Adrenal gland (tissue), 12 donors: ENCODE results near the gene NRBP1. TPM values are rescaled to one million over a fixed set of nuclear protein-coding genes. Genes with fewer than 3 reads are reported as not detected.

Source experiments
- DNase-seq, 7 donors: peaks; one replicate each; pipeline ENCODE4 v3.0.0-alpha.2; 2019 to 2020
- H3K27ac ChIP-seq, 5 donors: fragments of 200-600 bp; sonication (generic) in 4 of 5; 1 replicate in 3 of 5; 2 replicates in 2 of 5; pipeline versions ENCODE4 v1.5.1 to v1.8.0; 2016 to 2020; ENCODE audit warnings: mild to moderate bottlenecking in 1 of 5
- H3K27me3 ChIP-seq: fragments of 200-600 bp; 2 replicates; pipeline ENCODE4 v1.8.0; 2021
- H3K36me3 ChIP-seq, 2 donors: fragments of 200-600 bp; replicated peaks in 1 of 2; 1 replicate in 1 of 2; 2 replicates in 1 of 2; pipeline versions ENCODE4 v1.5.1 to v1.8.0; 2018 to 2022
- H3K4me1 ChIP-seq, 2 donors: fragments of 200-600 bp; replicated peaks in 1 of 2; 1 replicate in 1 of 2; 2 replicates in 1 of 2; pipeline versions ENCODE4 v1.5.1 to v1.8.0; 2018 to 2021
- H3K4me3 ChIP-seq, 4 donors: fragments of 200-600 bp; sonication (generic) in 3 of 4; one replicate each; pipeline ENCODE4 v1.5.1; 2016 to 2018
- H3K9me3 ChIP-seq, 3 donors: fragments of 200-600 bp; sonication (generic) in 1 of 3; replicated peaks in 1 of 3; 1 replicate in 2 of 3; 2 replicates in 1 of 3; pipeline versions ENCODE4 v1.5.1 to v1.8.0; 2016 to 2021
- POLR2A ChIP-seq, 2 donors: fragments of 450-650 bp; IDR thresholded peaks; one replicate each; pipeline ENCODE4 v1.6.1; 2017; ENCODE audit warnings: antibody characterized with exemption in 2 of 2, mild to moderate bottlenecking in 2 of 2, moderate library complexity in 1 of 2
- WGBS, 4 donors: extraction: QIAGEN DNeasy Blood & Tissue Kit in 2 of 4; methylation state at CpG; one replicate each; pipeline versions ENCODE4 v1.1.5 to v1.1.7; 2013 to 2017; 5-methylcytosine and 5-hydroxymethylcytosine counted together
- intact Hi-C, 2 donors: fragments of 100-400 bp; cut with DNase I; formaldehyde crosslinking; loops; one replicate each; pipeline versions ENCODE4 v1.14.1 to v1.15.0; 2022 to 2023
- polyA plus RNA-seq, 3 donors: library from polyadenylated mRNA; stranded (reverse); fragments of 200-250 nt in 2 of 3; fragments of 350-450 nt in 1 of 3; fragmentation: Illumina TruSeq in 1 of 3; extraction: RNeasy Lipid Tissue Mini Kit (QIAGEN cat#74804) in 1 of 3; gene quantifications; one replicate each; pipeline ENCODE4 v1.2.3, GENCODE V29; 2013 to 2014
- total RNA-seq, 9 donors: library from RNA; depleted of rRNA in 4 of 9; stranded (reverse); fragments of >200 nt in 4 of 9; fragments of 120-200 nt in 1 of 9; fragmentation: NEBNext Ultra II Directional in 1 of 9; extraction: Animal tissue kit (Norgen Biotek cat#: 25700) in 1 of 9; gene quantifications; one replicate each; pipeline versions ENCODE4 v1.1.0 to v1.2.4, GENCODE V29; 2013 to 2023
- TF ChIP-seq, protein P1 (sequence below), 6 experiments: fragments of 450-650 bp in 4 of 6; fragments of 200-600 bp in 2 of 6; sonication (generic) in 1 of 6; IDR thresholded peaks; 1 replicate in 5 of 6; 2 replicates in 1 of 6; pipeline versions ENCODE4 v1.5.1 to v1.8.0; 2016 to 2021; ENCODE audit warnings: antibody characterized with exemption in 6 of 6, mild to moderate bottlenecking in 2 of 6, moderate library complexity in 1 of 6
- donor health status: healthy with polysubstance abuse.
- donor health status: Bipolar disorder and iron deficiency.
- donor health status: DM: yes; HTN: yes; CAD: no.
- donor health status: DM: no; HTN: no; CAD: no.
- donor health status: DM: no; HTN: no; CAD: no.
- donor health status: DM: yes; HTN: yes; CAD: no.

Gene NRBP1
- total and polyA plus RNA-seq, 12 donors, result 48.4 to 126 (median 73.8) TPM

DNA sequence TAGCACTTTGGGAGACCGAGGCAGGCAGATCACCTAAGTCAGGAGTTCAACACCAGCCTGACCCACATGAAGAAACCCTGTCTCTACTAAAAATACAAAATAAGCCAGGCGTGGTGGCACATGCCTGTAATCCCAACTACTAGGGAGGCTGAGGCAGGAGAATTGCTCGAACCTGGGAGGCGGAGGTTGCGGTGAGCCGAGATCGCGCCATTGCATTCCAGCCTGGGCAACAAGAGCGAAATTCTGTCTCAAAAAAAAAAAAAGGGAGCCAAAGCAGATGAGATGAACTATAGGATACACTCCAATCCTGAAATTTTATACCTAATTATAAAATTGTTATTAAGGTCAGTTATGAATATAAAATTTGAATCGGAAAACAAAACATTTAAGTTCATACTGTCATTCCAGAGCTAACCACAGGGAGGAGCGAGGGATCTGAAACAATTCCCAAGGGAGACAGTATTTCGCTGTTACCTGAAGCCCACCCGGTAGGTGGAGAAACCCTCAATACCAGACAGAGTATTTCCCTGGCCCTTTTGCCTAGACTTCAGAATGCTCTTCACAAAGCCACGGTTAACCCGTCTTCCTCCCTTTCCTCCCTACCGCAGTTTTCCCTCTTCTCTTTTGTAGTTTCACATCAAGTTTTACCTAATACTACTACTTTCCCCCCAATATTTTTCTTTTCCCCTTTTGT is 20.5 kb upstream of the NRBP1 start:
- intact Hi-C loops, result no loop called here
- WGBS, 4 donors, result 48 to 52% (median 50%) methylated on average over 16 of the region's 16 CpGs
- Histone ChIP-seq H3K4me3 (peak overlapping the region in 1 of 4 donors; percentile 72), H3K36me3 (no peaks in the 10 kb centered on the region), H3K27ac (peak overlapping the region in 1 of 5 donors; percentile 82), H3K9me3 (no peaks in the 10 kb centered on the region), H3K4me1 (peaks cover 10 to 28% of the 10 kb centered on the region in 2 donors), H3K27me3 (no peaks in the 10 kb centered on the region)
- TF ChIP-seq POLR2A (IDR thresholded peaks at IDR 0.05), result no peak
- TF ChIP-seq, protein P1, sequence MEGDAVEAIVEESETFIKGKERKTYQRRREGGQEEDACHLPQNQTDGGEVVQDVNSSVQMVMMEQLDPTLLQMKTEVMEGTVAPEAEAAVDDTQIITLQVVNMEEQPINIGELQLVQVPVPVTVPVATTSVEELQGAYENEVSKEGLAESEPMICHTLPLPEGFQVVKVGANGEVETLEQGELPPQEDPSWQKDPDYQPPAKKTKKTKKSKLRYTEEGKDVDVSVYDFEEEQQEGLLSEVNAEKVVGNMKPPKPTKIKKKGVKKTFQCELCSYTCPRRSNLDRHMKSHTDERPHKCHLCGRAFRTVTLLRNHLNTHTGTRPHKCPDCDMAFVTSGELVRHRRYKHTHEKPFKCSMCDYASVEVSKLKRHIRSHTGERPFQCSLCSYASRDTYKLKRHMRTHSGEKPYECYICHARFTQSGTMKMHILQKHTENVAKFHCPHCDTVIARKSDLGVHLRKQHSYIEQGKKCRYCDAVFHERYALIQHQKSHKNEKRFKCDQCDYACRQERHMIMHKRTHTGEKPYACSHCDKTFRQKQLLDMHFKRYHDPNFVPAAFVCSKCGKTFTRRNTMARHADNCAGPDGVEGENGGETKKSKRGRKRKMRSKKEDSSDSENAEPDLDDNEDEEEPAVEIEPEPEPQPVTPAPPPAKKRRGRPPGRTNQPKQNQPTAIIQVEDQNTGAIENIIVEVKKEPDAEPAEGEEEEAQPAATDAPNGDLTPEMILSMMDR (IDR thresholded peaks at IDR 0.05), result peak; percentile 39 to 72 (median 62)
- peak in 1 of 7 donors; percentile 39 for DNase-seq

DNA sequence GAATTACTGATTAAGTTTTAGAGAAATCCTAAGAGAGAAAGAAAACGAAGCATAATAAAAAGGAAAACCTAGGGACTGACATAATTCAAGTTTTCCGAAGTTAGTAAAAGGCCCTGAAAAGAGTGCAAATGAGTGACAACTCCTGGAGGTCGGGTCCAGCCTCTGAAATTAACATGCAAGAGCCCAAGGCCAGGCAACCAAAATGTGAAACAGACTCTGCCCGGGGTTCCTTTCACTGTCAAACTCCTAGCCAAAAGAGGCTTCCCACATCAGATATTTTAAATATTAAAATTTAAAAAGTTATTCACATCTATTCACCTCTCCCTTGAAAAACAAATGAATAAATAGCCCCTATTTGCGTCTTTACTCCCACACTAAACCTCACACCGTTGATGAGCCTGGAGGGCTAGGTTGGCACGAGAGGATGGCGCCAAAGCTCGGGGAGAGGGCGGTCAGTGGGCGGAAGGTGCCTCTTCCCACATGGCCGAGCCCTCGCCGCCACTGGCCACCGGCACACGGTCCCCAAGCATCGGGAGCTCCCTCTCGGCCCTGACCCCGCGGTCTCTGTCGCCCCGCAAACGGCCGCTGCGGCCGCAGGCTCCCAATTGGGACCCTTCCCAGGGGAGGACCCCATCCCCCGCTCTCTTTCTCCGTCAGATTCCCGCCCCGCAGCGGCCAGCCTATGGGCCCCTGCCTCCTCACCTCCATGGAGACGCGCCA is 19.7 kb upstream of the NRBP1 start:
- H3K27ac ChIP-seq, result peak overlapping the region; percentile 76 to 89 (median 82)
- 0 to 1% (median 1%) methylated on average over 17 to 33 of the region's 33 CpGs for WGBS, 4 donors
- no peaks in the 10 kb centered on the region for H3K27me3 ChIP-seq
- H3K36me3 ChIP-seq, result no peaks in the 10 kb centered on the region
- peak in 5 of 7 donors; percentile 25 to 61 (median 34) for DNase-seq
- H3K4me1 ChIP-seq, result peaks cover 10 to 28% of the 10 kb centered on the region in 2 donors
- intact Hi-C loops, result no loop called here
- peak overlapping the region; percentile 13 to 93 (median 64) for H3K4me3 ChIP-seq
- TF ChIP-seq, protein P1 (IDR thresholded peaks at IDR 0.05), result no peak
- TF ChIP-seq POLR2A (IDR thresholded peaks at IDR 0.05), result no peak
- no peaks in the 10 kb centered on the region for H3K9me3 ChIP-seq

DNA sequence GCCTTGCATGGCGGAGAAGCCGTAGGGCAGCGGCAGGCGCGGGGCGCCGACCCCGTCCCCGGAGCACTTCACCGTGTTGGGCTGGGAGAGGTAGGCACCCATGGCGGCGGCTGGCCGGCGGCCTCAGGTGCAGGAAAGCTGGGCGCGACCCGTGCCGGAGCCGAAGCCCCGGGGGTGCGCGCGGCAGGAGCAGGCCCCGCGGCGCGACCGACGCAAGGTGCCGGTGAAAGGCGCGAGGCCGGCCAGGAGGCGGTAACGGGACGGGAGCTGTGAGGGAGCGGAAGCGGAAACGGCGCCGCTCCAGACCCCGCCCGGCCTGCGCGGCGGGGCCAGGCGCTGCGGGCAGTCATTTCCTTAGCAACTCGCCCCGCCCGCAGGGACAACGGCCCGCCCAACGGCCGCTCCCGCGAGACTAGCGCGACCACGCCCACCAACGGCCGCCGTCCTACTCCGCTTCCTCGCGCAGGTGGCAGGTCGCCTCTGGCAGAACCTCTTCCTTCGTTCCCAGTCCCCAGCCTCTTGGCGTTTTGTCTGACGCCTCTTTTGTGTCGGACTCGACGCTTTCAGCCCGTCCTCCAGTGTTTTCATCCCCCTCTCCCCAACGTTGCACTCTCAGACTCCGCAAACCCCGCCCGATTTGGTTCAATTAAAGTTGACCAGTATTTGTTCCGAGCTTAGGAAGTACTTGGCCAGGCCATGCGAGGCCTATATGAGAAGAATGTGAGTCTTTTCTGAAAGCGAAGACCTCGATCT is 18.9 kb upstream of the NRBP1 start, which contains the start of gene PPM1G:
Gene PPM1G (minus strand): TSS at position 271 of the 753 bp plus-strand sequence. CDS start 169 bp downstream, at position 102.
- DNase-seq, result peak; percentile 93 to 97 (median 96)
- peak in 1 of 2 donors; percentile 61 for TF ChIP-seq POLR2A (IDR thresholded peaks at IDR 0.05)
- TF ChIP-seq, protein P1 (IDR thresholded peaks at IDR 0.05), result no peak
- intact Hi-C loops, result no loop called here
- WGBS, 4 donors, result 1 to 3% (median 2%) methylated on average over 17 to 82 of the region's 82 CpGs
- H3K27ac ChIP-seq, result peak within 1 kb of the TSS; percentile 76 to 89 (median 82)
- H3K36me3 ChIP-seq, result no peaks in the 10 kb centered on the region
- H3K4me1 ChIP-seq, result peaks cover 10 to 28% of the 10 kb centered on the region in 2 donors
- no peaks in the 10 kb centered on the region for H3K27me3 ChIP-seq
- peak within 1 kb of the TSS; percentile 43 to 93 (median 64) for H3K4me3 ChIP-seq
- no peaks in the 10 kb centered on the region for H3K9me3 ChIP-seq
